HG03095 (cell line): ENCODE data around the gene DLG2.

Source experiments
- ATAC-seq: cut with Tn5 transposase; IDR thresholded peaks from one replicate; pipeline ENCODE4 v1.9.1; 2021; ENCODE audit warnings: moderate library complexity; ENCODE audit not compliant: unreplicated experiment

DLG2 gene

DNA sequence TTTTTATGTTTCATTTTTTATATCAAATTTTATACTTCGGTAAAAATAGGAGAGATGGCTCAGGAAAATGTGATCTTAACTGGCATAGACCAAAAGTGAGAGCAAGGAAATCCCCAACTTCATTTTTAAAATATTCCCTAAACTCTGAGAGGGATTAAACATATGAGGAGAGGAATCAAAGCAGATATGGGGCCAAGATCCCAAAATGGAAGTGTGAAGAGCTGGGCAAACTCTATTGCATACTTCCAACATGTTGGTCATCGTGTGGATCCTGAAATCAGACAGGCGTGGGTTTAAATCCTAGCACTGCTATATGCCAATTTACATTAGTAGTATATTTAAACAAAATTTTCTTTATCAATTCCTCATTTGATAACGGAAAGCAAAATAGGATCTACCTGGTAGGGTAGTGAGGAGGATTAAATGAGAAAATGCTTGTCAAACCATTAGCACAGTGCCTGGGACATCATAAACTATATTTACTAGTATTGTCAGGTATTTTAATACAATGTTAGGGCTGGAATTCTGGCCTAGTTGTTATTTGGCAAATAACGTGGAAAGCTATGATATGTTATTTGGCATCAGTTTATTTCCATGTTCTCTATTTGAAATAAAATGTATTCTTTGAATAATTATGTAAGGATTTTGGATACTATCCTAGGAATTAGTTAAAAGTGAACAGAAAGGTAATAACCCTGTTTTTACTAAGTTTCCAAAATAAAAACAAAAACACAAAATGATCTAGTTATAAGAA lies 1948.1 kb downstream of the DLG2 start:
- ATAC-seq = no peak

DNA sequence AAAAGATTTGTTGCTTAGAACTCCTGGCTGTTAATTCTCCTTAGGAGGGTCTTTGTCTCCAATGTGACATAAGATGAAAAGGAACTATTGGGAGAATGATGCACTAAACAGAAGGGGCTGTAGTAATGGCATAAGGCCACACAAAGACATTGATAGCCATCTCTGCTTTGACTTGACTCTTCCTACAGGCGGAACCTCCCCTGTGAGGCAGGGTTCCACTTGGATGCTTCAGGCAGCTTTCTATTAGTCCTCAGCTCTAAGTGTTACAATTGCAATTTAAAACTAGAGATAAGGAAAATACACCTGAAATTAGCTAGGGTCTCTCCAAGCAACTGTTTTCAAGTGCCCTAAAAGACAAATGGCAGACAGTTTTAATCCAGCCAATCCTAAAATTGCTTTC lies 1949.4 kb downstream of the DLG2 start:
- no peak for ATAC-seq

GRCh38 chr11:83676056-83676601 lies 1951.0 kb downstream of the DLG2 start:
- ATAC-seq = no peak

DNA sequence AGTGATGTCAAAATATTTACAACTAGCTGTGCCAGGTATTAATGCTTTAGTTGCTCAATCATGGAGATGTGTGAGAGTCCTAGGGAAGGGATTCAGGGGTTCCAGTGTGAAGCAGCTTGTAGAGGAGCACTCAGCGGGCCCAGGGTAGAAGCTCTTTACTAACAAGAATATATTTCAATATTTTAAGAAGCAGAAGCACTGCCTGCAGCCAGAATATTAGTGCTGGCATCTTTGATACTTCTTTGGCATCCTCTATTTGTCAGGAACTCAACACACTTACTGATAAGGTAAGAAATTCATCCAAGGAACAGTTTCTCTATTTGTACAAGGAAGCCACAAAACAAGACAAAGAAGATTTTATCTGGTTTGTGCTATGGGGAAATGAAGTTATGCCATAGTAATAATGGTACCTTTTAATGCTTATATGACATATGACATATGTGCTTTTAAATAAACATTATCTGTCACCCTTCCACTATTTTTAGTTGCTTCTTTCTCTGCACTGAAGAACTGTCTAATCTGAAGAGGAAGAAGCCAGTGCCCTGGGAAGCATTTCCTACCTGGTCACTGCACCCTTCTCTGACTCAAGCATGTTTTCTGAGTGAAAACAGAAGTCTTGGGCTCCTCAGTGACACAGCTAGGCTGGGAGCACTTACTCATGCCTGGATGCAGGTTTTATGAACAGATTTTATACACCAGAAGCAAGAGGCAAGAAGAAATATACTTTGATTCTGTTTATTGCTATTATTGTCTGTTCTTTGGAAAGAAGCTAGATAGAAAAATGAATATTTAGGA lies 1952.8 kb downstream of the DLG2 start:
- no peak for ATAC-seq

- ATAC-seq = no peak
Observed at GRCh38 chr11:83671289-83671688, 1955.9 kb downstream of the DLG2 start.

DNA sequence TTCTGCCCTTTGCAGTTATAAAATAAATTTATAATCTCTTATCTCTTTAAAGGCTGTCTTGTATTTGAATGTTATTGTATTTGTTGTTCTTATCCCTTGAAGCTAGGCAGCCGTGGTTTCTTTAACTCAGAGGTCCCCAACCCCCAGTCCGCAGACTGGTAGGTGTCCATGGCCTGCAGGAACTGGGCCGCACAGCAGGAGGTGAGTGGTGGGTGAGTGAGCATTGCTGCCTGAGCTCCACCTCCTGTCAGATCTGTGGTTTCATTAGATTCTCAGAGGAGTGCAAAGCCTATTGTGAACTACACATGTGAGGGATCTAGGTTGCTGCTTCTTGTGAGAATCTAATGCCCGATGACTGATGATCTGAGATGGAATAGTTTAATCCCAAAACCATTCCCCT lies 1961.0 kb downstream of the DLG2 start:
- ATAC-seq = no peak

GRCh38 chr11:83663988-83664387 lies 1963.2 kb downstream of the DLG2 start:
- ATAC-seq = no peak

GRCh38 chr11:83663446-83663845 lies 1963.7 kb downstream of the DLG2 start:
- no peak for ATAC-seq

DNA sequence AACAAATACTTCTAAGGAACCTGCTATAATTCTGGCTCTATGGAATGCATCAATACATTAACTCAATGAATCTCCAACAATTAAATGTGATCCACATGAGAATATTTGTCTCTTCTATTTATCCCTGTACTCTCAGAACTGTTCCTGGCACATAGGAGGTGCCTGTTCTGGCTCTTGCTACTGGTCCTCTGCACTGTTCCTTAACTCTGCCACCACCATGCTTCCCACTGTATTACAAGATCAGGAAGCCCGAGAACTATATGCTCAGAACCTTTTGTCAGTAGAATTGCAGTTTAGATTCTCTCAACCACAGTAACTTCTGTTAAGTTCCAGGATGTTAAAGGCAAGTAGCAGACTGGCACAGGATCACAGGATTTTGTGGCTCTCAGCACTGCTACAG lies 1964.7 kb downstream of the DLG2 start:
- ATAC-seq = no peak

DNA sequence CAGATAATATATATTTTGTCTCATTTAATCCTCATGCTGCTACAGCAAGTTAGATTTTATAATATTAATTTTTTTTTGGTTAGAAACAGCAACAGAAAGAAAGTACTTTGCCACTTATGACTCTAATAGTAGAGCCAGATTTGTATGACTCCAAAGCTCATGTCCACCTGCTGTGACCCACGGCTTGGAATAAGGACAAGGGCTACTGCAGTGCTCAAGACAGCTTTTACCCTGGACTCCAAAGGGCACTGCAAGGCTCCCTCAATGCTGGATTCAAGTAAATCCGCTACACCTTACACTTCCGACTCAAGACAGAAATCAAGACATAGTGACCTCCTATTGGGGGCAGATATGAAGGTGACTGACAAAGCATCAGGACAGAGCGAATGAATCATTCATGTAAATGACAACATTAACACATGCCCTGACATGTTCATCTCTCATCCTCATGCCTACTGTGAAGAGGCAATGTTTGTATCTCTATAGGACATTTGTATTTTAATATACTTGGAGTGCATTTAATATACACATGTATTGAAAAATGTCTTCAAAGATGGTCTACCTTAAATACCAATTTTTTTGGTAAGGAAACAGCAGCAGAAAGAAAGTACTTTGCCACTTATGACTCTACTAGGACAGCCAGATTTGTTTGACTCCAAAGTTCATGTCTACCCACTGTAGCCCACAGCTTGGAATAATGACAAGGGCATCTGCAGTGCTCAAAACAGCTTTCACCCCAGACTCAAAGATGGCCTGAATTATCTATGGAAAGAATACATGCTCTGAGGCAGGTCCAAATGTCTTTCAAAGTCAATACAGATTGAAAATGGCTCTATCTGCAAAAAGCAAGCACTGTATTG lies 1965.4 kb downstream of the DLG2 start:
- ATAC-seq = no peak

- no peak for ATAC-seq
Observed at GRCh38 chr11:83659466-83659865, 1967.7 kb downstream of the DLG2 start.

GRCh38 chr11:83656796-83657330 lies 1970.3 kb downstream of the DLG2 start:
- ATAC-seq = no peak

GRCh38 chr11:83655976-83656375 lies 1971.2 kb downstream of the DLG2 start:
- no peak for ATAC-seq

- ATAC-seq = no peak
Observed at GRCh38 chr11:83649528-83649855, 1977.7 kb downstream of the DLG2 start.

GRCh38 chr11:83648610-83649527 lies 1978.3 kb downstream of the DLG2 start:
- no peak for ATAC-seq

- ATAC-seq = no peak
Observed at GRCh38 chr11:83645561-83645960, 1981.6 kb downstream of the DLG2 start.

- ATAC-seq = no peak
Observed at GRCh38 chr11:83643115-83643514, 1984.0 kb downstream of the DLG2 start.

DNA sequence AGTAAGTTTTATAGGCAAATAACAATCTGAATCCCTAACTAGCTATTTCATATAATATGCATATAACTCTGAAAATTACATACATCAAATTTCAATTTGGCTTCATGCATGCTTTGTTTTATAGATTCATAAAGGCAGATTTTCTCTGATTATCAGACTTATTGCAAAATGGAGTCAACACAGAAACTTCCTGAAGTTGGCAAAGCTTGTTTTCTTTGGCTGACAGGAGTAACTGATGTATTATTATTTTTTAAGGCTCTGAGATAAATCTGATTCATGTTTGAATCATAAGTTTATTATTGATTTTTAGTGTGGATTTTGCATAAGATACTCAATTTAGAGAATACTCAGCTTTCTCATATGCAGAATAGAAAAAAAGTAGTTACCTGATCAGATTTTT lies 1984.6 kb downstream of the DLG2 start:
- no peak for ATAC-seq

DNA sequence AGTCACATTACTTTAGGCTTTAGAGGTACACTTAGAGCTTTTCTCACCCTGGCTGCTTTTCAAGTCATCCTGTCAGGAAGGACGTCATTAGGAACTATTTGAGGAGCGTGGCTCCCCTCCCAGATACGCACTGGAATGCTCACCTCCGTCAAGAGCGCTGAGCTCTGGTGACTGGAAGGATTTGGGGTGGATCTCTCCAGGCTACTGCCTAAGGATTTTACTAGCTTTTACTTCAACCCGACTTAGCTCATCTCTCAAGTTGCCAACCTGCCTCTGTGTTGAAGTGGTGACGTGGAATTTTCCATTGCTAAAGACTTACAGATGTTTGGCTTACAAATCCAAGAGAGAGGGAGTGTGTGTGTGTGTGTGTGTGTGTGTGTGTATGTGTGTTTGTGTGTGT lies 1985.6 kb downstream of the DLG2 start:
- no peak for ATAC-seq
